ENCODE results near the gene SNED1. TPM values are rescaled to one million over a fixed set of nuclear protein-coding genes. Genes with fewer than 3 reads are reported as not detected.
"Not testable (repeated sequence)": the region's sequence is repeated elsewhere in the genome, so short reads cannot be mapped to it uniquely, and the experiment has no call there.

SNED1 gene
- total RNA-seq, 1 experiment from 2014 or later, result 0.76 TPM

DNA sequence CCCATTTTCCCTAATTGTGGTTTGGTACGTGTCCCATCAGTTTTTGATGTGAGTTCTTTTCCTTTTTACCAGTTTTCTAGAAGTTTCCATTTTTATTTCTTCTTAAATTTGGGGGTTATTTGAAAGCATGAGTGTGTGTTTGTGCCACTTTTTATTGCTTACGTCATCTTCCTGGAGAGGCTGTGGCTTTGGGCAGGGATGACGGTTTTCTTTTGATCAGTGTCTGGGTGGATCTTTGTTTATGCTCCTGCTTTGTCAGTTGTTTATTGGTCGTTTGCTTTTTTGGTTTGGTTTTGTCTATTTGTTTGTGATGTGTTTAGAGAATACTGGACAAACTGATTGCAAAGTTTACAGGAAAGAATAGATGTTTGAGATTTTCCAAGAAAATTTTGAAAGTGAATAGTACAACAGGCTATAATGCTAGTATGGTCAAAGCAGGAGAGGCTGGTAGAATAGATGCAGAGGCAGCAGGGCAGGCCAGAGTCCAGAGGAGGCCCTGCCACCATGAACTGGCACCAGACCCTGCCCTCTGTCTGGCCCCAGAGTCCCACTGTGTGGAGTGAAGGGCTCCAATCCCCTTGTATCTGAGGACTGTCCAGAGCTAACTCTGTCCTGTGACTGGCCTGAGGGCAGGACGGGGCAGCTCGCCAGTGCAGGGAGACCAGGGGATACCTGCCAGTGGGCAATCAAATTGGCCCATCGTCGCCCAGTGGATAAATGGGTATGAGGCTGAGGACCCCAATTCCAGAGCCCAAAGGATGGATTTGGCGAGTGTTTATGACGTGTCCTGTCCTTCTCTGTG is 23.4 kb upstream of the SNED1 start:
- intact Hi-C loops (cut with micrococcal nuclease; ENCODE audit: unreplicated experiment), result no loop called here
- Mint-ChIP-seq H3K36me3 (ENCODE audit: insufficient read depth, unreplicated experiment) (no peaks in the 10 kb centered on the region), H3K9me3 (ENCODE audit: low read depth, unreplicated experiment) (no peaks in the 10 kb centered on the region), H3K27ac (ENCODE audit: unreplicated experiment) (no peak overlapping the region), H3K4me1 (ENCODE audit: low read depth, unreplicated experiment) (no peaks in the 10 kb centered on the region), H3K4me3 (ENCODE audit: low read depth, unreplicated experiment) (no peak overlapping the region), H3K27me3 (ENCODE audit: unreplicated experiment) (peaks cover 58% of the 10 kb centered on the region)
- CTCF ChIA-PET, result no interaction called here
- DNase-seq, result no peak
- BruUV-seq (replicated peaks), result no TSS peak
- TF ChIP-seq, protein P1, sequence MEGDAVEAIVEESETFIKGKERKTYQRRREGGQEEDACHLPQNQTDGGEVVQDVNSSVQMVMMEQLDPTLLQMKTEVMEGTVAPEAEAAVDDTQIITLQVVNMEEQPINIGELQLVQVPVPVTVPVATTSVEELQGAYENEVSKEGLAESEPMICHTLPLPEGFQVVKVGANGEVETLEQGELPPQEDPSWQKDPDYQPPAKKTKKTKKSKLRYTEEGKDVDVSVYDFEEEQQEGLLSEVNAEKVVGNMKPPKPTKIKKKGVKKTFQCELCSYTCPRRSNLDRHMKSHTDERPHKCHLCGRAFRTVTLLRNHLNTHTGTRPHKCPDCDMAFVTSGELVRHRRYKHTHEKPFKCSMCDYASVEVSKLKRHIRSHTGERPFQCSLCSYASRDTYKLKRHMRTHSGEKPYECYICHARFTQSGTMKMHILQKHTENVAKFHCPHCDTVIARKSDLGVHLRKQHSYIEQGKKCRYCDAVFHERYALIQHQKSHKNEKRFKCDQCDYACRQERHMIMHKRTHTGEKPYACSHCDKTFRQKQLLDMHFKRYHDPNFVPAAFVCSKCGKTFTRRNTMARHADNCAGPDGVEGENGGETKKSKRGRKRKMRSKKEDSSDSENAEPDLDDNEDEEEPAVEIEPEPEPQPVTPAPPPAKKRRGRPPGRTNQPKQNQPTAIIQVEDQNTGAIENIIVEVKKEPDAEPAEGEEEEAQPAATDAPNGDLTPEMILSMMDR (IDR thresholded peaks at IDR 0.05; ENCODE audit: unreplicated experiment), result no peak

DNA sequence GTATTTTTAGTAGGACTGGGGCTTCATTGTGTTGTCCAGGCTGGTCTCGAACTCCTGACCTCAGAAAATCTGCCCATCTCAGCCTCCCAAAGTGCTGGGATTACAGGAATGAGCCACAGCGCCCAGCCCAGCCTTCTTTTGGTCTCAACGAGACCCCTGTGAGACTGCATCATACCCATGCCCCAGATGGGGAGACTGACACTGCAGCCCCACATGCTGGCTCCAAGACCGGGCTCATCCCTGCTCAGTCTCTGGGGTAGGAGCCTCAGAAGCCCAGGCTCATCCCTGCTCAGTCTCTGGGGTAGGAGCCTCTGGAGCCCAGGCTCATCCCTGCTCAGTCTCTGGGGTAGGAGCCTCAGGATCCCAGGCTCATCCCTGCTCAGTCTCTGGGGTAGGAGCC is 22.5 kb upstream of the SNED1 start:
- BruUV-seq (replicated peaks); CTCF ChIA-PET; H3K4me3 Mint-ChIP-seq (ENCODE audit: low read depth, unreplicated experiment); intact Hi-C loops (cut with micrococcal nuclease; ENCODE audit: unreplicated experiment); DNase-seq; H3K4me1 Mint-ChIP-seq (ENCODE audit: low read depth, unreplicated experiment); H3K9me3 Mint-ChIP-seq (ENCODE audit: low read depth, unreplicated experiment); H3K36me3 Mint-ChIP-seq (ENCODE audit: insufficient read depth, unreplicated experiment); H3K27ac Mint-ChIP-seq (ENCODE audit: unreplicated experiment): not testable (repeated sequence)
- H3K27me3 Mint-ChIP-seq (ENCODE audit: unreplicated experiment), result peaks cover 51% of the 10 kb centered on the region

DNA sequence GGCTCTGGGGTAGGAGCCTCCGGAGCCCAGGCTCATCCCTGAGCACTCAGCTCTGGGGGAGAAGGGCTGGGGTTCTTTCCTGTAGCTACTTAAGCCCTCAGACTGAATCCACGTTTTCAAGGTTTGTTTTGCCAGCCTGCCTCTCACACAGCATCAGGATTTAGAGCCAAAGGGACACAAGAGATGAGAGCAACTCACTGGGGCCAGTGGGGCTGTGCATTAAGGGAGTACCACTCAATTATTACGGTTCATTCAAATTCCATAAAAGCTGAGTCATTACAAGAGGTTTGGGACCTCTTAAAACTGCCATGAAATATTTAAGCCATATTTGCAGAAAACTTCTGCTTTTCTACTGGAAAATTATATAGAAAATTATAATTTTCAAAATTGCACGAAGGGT is 17.1 kb upstream of the SNED1 start:
- no peak overlapping the region for H3K27ac Mint-ChIP-seq (ENCODE audit: unreplicated experiment)
- H3K4me3 Mint-ChIP-seq (ENCODE audit: low read depth, unreplicated experiment), result no peak overlapping the region
- BruUV-seq (replicated peaks), result no TSS peak
- peaks cover 7% of the 10 kb centered on the region for H3K36me3 Mint-ChIP-seq (ENCODE audit: insufficient read depth, unreplicated experiment)
- no peaks in the 10 kb centered on the region for H3K4me1 Mint-ChIP-seq (ENCODE audit: low read depth, unreplicated experiment)
- no peak for DNase-seq
- peaks cover 53% of the 10 kb centered on the region for H3K27me3 Mint-ChIP-seq (ENCODE audit: unreplicated experiment)
- intact Hi-C loops (cut with micrococcal nuclease; ENCODE audit: unreplicated experiment), result no loop called here
- no peaks in the 10 kb centered on the region for H3K9me3 Mint-ChIP-seq (ENCODE audit: low read depth, unreplicated experiment)
- TF ChIP-seq, protein P1 (IDR thresholded peaks at IDR 0.05; ENCODE audit: unreplicated experiment), result no peak
- CTCF ChIA-PET, result interaction anchor here (0.6 kb wide), 1 partner anchor 103 kb away, joined by 3 read pairs; no protein-coding TSS in a partner anchor

DNA sequence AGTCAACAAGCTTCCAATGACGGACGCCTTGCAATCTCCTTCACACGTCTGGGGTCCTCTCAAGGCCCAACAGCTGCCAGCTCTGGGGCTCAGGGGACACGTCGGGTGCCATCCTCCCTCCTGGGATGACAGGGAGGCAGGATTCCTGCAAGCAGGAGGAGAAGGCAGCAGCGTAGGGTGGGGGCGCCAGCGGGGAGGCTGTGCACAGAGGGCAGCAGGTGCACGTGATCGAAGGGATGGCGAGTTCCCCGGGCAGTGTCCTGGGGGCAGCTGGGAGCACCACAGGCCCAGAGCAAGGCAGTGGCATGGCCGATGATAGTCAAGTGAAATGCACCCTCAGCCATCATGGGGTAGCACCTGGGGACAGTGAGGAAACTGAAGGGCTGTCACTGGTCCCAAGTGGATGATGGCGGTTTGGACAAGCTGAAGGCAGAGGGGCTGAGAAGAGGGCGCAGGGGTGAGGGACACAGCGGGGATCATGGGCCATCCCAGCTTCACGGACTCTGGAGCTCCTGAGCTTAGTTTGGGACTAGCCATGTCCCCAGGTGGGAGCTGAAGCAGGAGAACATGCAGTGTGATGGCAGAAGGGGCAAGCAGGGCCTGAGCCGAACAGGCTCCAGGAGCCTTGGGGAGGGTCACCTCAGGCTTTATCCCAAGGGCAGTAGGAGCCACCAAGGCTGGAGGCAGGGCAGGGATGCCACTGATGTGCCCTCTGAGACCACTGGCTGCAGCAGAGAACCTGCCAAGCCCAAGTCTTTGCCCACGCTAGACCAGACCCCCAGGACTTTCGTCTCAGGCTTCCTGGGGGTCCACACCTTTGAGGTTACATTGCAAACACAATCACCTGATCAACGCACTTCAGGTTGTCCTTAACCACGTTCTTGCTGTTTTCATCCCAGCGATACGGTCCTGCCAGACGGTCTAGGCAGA is 16.3 kb upstream of the SNED1 start:
- H3K27ac Mint-ChIP-seq (ENCODE audit: unreplicated experiment), result no peak overlapping the region
- BruUV-seq (replicated peaks), result no TSS peak
- TF ChIP-seq, protein P1 (IDR thresholded peaks at IDR 0.05; ENCODE audit: unreplicated experiment), result no peak
- H3K4me3 Mint-ChIP-seq (ENCODE audit: low read depth, unreplicated experiment), result no peak overlapping the region
- no peak for DNase-seq
- intact Hi-C loops (cut with micrococcal nuclease; ENCODE audit: unreplicated experiment), result no loop called here
- no peaks in the 10 kb centered on the region for H3K4me1 Mint-ChIP-seq (ENCODE audit: low read depth, unreplicated experiment)
- H3K9me3 Mint-ChIP-seq (ENCODE audit: low read depth, unreplicated experiment), result no peaks in the 10 kb centered on the region
- peaks cover 55% of the 10 kb centered on the region for H3K27me3 Mint-ChIP-seq (ENCODE audit: unreplicated experiment)
- CTCF ChIA-PET, result interaction anchor here (1.5 kb wide), 1 partner anchor 167 kb away, joined by 3 read pairs; the partner anchor contains the start of gene PASK
- peaks cover 7% of the 10 kb centered on the region for H3K36me3 Mint-ChIP-seq (ENCODE audit: insufficient read depth, unreplicated experiment)

Data from Calu3 (cell line).